ENCODE measurements around the gene NPNT.

NPNT gene

DNA sequence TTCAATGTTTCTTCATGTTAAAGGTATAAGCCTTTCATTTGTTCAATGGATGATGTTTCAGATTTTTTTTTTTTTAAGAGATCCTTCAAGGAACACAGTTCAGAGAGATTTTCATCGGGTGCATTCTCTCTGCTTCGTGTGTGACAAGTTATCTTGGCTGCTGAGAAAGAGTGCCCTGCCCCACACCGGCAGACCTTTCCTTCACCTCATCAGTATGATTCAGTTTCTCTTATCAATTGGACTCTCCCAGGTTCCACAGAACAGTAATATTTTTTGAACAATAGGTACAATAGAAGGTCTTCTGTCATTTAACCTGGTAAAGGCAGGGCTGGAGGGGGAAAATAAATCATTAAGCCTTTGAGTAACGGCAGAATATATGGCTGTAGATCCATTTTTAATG is 75.8 kb downstream of the NPNT start:
- DNase-seq = no peak

DNA sequence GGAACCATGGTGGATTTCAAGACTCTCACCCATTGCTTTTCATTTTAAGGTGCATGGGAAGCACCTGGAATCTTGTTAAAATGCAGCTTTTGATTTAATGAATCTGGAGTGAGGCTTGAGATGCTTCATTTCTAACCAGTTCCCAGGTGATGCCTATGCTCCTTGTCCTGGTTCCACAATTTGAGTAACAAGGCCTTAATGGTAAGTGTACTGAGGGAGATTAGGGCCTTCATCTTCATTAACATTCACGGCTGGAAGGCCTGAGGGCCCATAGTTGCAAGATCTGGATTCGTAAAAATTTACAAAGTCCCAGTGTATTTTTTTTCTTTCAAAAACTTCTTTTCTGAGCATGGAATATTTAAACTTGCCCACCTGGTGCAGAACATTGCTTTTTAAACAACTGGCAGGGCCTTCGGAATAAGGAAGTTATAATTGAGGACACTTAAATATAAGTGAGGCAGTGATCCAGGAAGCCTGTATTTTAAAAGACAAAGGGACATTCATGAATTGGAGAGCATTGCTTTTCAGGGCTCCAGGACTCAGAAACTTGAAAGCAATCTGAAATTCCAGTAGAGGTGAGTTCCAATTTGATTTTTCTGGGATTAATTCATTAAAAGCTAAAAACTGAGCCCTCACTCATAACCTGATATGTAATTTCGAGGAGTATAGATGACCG is 77.8 kb downstream of the NPNT start:
- no peak for DNase-seq

DNA sequence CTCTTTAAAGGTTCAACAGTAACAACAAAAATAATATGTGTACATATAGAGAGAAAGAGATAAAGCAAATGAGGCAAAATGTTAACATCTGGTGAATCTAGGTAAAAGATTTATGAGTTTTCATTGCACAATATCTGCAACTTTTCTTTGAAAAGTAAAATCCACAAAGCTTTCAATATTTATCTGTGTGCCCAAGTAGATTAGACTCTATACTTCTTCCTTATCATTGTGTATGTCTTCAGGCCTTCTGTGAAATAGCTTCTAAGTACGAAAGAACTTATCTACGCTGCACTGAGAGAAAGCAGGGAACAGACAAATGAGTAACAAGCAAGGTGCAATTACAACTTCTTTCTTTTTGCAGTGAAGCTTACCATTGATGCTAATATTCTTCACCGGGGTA is 81.6 kb downstream of the NPNT start:
- no peak for DNase-seq

DNA sequence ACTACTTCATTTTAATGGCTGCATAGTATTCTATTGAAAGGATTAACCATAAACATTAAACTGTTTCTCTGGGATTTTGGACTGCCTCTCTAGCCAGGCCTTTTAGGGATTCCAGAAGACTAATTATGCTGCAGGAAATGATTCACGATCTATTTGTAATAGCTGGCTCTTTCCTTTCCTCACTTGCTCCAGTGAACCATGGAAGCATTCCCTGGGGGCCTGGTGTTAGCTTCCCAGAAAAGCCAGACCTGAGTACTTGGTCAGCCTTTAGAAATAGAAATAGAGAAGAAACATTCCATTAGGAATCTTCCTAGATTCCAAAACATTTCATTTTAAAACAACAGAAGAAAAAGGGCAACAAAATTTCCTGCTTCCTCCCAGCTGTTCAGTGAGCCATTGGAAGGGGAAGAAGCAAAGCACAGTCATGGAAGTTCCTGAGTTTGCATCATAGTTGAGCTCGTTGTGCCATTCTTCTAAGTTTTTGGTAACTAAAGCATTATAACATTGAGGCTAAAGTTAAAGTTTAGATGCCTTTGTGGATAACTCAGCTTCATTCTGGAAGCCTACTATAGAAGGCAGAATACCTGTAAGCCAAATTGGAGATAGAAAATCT is 83.5 kb downstream of the NPNT start:
- DNase-seq = no peak

GRCh38 chr4:105979506-105979905 is 84.2 kb downstream of the NPNT start:
- DNase-seq = no peak

GRCh38 chr4:105988671-105989070 is 93.4 kb downstream of the NPNT start:
- no peak for DNase-seq

DNA sequence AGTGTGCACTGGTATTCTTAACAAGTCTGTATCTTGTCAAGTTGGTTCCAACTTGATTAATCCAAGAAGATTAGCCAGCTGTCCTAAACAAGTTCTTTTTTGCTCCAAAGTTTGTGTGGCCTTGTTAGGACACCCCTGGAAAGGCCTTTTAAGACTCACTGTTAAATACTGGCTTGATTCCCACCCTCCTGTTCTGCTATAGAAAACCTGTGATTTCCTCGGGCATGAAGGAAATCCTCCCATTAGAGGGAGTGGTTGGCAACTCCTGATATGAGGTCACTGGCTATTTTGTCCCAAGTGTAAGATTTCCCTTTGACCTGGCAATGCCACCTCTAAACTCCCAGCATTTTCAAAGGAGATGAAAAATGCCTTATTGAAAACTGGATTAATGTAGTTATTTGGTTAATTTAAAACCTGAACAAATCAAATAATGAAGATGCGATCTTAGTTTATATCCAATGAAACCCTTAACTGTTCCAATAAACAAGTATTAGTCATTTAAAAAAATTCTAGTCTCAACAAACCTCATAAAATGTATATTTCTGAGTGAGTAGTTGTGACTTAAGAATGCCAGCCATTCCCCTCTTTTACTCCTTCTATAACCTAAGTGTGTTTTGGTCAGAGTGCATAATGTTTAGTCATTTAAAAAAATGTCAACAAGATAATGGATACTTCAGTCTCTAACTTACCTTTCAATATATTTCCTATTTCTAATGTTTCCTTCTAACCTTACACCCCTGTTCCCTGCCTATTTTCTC is 94.4 kb downstream of the NPNT start:
- no peak for DNase-seq

DNA sequence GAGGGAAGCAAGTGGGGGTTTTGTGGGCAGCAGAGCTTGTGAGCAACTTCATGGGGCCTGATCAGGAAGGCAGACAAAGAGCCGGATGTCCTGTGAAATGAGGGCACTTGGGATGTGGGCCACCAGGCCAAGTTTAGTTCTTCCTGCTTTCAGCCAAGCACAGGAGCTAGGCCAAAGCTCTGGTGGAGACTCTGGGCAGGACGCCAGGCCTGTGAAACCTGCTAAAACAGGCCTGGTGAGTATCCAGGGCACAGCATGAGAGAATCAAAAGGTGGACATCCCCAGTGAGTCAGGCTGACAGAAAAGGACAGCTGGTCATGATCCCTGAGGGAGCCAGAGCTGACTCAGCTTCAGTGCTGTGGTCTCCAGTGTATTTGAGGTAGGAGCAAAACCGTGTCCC is 95.7 kb downstream of the NPNT start:
- no peak for DNase-seq

DNA sequence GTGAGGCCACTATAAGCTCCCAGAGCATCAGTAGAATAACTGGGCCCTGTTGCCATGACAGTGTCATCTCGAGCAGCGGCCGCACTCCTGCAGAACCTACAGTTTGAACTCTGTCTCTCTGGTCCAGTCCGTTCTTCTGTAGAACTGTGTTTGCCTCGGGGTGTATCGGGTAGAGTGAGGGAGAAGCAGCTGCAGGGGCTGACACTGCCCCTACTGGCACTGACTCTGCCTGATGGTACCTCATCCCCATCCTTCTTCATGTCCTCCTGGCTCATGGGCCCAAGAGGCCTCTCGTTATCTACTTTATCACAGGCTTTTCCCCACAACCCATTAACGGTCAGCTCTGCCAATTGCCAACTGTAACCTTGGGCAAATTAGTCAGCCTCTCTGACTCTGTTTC is 96.5 kb downstream of the NPNT start:
- DNase-seq = no peak

DNA sequence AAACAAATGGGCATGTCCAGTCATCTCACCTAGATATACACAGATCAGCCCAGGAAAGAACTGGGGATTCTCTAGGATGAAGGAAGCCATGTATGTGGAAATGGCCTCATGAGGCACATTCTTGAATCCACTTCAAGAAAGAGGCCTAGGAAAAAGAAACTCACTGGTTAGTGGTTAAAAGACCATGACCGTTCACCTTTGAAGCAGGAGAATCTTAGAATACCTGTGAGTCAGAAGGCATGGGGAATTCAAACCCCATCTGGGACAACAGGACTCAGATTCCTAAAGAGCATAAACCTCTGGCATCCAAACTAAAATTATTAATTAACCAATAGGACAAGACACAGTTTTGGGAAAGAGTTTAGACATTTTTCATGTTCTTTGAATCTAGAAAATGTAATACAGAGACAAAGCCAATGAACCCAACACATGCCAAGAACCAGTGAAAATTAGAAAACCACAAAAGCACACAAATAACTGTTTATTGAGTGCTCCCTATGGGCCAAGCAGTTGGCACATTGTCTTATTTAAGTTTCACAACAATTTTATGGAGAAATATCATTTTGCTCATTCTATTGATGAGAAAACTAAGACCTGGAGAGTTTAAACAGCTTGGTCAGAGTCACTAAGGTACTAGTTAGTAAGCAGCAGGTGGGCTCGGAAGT is 97.5 kb downstream of the NPNT start:
- no peak for DNase-seq

DNA sequence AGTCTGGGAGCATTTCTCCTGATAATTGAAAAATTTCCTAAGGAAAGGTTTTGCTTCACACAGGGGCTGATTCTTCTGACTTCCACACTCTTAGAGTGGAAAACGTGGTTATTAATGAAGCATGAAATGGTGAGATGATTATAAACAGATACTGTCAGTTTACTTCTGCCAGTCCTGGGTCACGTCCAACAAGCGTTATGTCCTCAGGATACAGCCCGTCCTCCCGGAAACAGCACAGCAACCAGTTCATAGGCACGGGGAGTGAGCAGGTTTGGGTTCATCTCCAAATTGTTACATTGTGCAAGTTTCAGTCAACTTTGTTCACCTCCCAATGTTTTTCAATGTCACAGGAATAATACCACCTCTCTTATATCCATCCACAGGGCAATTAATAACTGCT is 98.8 kb downstream of the NPNT start:
- no peak for DNase-seq

DNA sequence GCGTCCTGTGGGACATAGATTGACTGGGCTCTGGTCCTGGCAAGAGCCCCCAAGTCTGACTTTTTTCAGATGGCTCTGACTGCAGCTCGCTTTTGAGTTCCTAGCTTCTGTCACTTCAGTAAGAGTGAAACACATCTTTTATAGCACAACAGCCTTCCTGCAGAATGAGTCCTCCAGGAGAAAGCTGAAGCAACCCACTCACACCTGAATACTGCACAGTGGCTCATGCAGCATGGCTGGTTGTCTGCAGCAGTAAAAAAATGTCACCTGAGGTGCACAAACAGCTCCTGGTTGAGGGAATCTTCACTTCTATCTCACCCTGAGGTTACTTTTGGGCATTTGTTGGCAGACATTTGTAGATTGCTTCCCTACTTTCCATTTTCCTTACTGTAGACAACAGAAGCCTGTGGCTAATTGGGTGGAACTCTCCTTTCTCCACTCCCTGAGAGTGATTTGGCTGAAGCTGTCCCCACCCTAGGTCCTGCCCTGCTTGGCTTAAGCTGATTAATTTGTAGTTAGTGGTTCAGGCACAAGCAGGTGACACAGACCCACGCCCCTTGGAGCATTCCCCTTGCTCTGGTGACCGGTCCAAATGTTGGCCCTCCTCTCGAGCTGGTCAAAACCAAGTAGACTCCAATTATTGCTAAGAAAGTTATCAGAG is 99.7 kb downstream of the NPNT start:
- DNase-seq = no peak

GRCh38 chr4:105996845-105997244 is 101.6 kb downstream of the NPNT start:
- DNase-seq = no peak

DNA sequence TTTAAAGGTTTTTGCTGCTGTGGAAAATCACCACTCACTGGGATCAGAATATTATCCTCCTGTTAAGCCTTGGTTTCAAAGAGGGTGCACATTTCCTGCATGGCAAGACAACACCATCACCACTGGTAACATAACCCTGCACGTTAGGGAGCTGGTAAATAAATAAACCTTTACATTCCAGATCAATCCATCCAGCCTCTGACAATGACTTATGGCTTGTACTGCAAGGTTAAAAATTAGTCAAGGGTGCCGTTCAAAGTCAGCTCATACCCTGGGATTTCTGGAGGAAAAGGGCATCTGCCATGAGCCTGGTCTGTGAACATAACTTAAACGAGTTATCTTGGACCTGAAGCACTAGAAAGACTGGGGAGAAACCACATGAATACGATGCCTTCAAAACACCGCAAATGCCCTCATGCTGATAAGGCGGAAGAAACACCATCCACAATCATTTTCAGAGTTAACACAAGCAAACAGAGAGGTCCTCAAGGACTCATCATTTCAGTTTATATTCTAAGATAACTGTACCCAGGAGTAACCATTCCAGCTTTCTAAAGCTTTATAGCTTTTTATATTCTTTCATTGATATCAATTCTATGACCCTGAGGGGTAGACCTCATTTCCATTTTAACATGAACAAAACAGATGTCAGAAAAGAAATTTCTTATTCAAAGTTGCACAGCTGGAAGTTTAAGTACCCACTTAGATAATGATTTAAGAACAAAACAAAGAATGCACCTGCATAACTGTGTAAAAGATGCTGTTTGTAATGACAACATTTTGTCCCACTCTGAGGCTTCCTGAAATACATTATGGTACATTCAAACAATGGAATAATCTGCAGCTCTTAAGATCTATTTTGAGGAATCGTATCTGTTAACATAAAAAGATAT is 103.1 kb downstream of the NPNT start:
- DNase-seq = no peak

- no peak for DNase-seq
These were observed 107.7 kb downstream of the NPNT start for GRCh38 chr4:106002994-106003393.

DNA sequence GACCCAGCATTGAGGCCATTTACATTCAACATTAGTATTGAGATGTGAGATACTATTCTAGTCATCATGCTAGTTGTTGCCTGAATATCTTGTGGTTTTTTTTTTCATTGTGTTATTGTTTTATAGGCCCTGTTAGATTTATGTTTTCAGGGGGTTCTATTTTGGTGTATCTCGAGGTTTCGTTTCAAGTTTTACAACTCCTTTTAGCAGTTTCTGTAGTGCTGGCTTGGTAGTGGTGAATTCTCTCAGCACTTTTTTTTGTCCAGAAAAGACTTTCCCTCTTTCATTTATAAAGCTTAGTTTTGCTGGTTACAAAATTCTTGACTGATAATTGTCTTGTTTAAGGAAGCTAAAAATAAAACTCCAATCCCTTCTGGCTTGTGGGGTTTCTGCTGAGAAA is 115.5 kb downstream of the NPNT start:
- no peak for DNase-seq

GRCh38 chr4:106011387-106011786 is 116.1 kb downstream of the NPNT start:
- DNase-seq = no peak

- DNase-seq = no peak
These were observed 122.7 kb downstream of the NPNT start for GRCh38 chr4:106017975-106018374.

GRCh38 chr4:106019771-106020170 is 124.5 kb downstream of the NPNT start:
- DNase-seq = no peak

All from GF-D8 (cell line).